HepG2 (cell line): ENCODE results near the gene BRIP1.

Experiments used
- NRL ChIP-seq: sonication (generic); formaldehyde crosslinking; IDR thresholded peaks from 2 replicates; pipeline ENCODE4 v1.5.0; 2020; ENCODE audit warnings: missing genetic modification reagents, mild to moderate bottlenecking, moderate library complexity, borderline replicate concordance
- ZNF7 ChIP-seq: IDR thresholded peaks from 2 replicates; pipeline ENCODE4 v1.6.1; 2016; ENCODE audit warnings: missing biosample characterization, missing genetic modification reagents
- ZNF775 ChIP-seq: sonication (generic); formaldehyde crosslinking; IDR thresholded peaks from 2 replicates; pipeline ENCODE4 v1.4.0; 2020; ENCODE audit warnings: missing genetic modification reagents, mild to moderate bottlenecking, moderate library complexity, borderline replicate concordance

DNA sequence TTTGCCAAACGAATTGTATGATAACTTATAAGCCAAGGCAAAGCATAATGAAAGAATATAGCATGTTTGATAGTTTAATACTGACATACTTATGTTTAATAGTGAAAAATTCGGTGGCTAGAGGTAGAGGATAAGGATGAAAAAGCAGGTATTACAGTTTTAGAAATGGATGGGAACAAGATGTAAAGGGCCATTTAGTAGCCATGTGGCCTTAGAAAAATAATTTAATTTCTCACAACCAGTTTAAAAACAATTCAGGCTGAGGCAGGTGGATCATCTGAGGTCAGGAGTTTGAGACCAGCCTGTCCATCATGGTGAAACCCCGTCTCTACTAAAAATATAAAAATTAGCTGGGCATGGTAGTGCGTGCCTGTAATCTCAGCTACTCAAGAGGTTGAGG, 152.8 kb downstream of the BRIP1 start:
- TF ChIP-seq NRL (CRISPR knock-in tag), result no peak
- TF ChIP-seq ZNF7 (CRISPR knock-in tag), result no peak
- TF ChIP-seq ZNF775 (CRISPR knock-in tag), result no peak
